K562 (cell line): ENCODE measurements around the gene AAR2. TPM values are rescaled to one million over a fixed set of nuclear protein-coding genes. Genes with fewer than 3 reads are reported as not detected.

ENCODE experiments used
- ATAC-seq: fragments of 200-7000 bp; cut with Tn5 transposase; 3 replicates; pipeline ENCODE4 v1.9.1; 2020; ENCODE audit warnings: moderate library complexity
- BruUV-seq: library from RNA; stranded (reverse); fragments of 400-500 nt; replicated peaks from 2 replicates; lab custom pipeline; 2021; lab: Mats Ljungman, UMichigan
- CTCF ChIA-PET: fragments of 300-600 bp; formaldehyde crosslinking; extraction: SDS; loops from one replicate; lab custom pipeline; 2021; ENCODE audit warnings: low intra/inter-chr PET ratio; lab: Yijun Ruan, JAX
- POLR2A ChIA-PET: fragments of 300-600, 350-650 bp; sonication (Branson Sonifier 250); formaldehyde crosslinking; extraction: SDS; loops from one replicate; lab custom pipeline; 2021; ENCODE audit warnings: antibody characterized with exemption, inconsistent platforms; lab: Yijun Ruan, JAX
- DNase-seq, 4 experiments: peaks; one replicate each; pipeline versions ENCODE4 v3.0.0 to v3.0.0-alpha.2; 2011 to 2018; ENCODE audit warnings: low spot score in 3 of 4, mixed read lengths in 3 of 4; ENCODE audit errors: extremely low read depth in 1 of 4
- FAIRE-seq: peaks from 2 replicates; lab custom pipeline; 2011; peaks lifted over from hg19 to GRCh38; lab: Jason Lieb, UNC
- H2AFZ ChIP-seq: 2 replicates; pipeline ENCODE4 v1.6.0; 2011; ENCODE audit warnings: low read depth, low read length, control low read depth, inconsistent platforms
- H3K27ac ChIP-seq: fragments of 200-600 bp; 3 replicates; pipeline ENCODE4 v1.8.0; 2011; ENCODE audit warnings: low read depth, mild to moderate bottlenecking, control low read depth, inconsistent platforms, low read length, moderate library complexity, mixed read lengths; ENCODE audit errors: extremely low read depth
- H3K27me3 ChIP-seq, 2 experiments: fragments of 300-600 bp in 1 of 2; 2 replicates in 1 of 2; 3 replicates in 1 of 2; pipeline versions ENCODE4 v1.6.0 to v1.8.0; 2011; ENCODE audit warnings: inconsistent platforms in 2 of 2, low read length in 2 of 2, mild to moderate bottlenecking in 1 of 2, mixed read lengths in 1 of 2, moderate library complexity in 1 of 2; ENCODE audit not compliant: control insufficient read depth in 2 of 2, insufficient read depth in 2 of 2
- H3K36me3 ChIP-seq: fragments of 300-600 bp; 3 replicates; pipeline ENCODE4 v1.8.0; 2011; ENCODE audit warnings: mild to moderate bottlenecking, low read length, inconsistent platforms; ENCODE audit not compliant: control insufficient read depth, insufficient read depth
- H3K4me1 ChIP-seq, 2 experiments: fragments of 200-600 bp in 1 of 2; replicated peaks in 1 of 2; 2 replicates in 1 of 2; 3 replicates in 1 of 2; pipeline versions ENCODE4 v1.5.1 to v1.8.0; 2011; ENCODE audit warnings: inconsistent platforms in 2 of 2, low read length in 2 of 2, mild to moderate bottlenecking in 1 of 2, mixed read lengths in 1 of 2, moderate library complexity in 1 of 2; ENCODE audit not compliant: control insufficient read depth in 2 of 2, insufficient read depth in 2 of 2
- H3K4me2 ChIP-seq: 2 replicates; pipeline ENCODE4 v1.6.1; 2011; ENCODE audit warnings: low read length, control low read depth, inconsistent platforms, mixed read lengths; ENCODE audit not compliant: insufficient read depth
- H3K4me3 ChIP-seq: fragments of 200-600 bp; sonication (generic), shearing (Covaris generic); 2 replicates; pipeline ENCODE4 v1.5.1; 2016; ENCODE audit warnings: control low read depth, inconsistent platforms
- H3K79me2 ChIP-seq: fragments of 200-600 bp; 3 replicates; pipeline ENCODE4 v1.8.0; 2011; ENCODE audit warnings: low read length, inconsistent platforms; ENCODE audit not compliant: control insufficient read depth, insufficient read depth
- H3K9ac ChIP-seq, 2 experiments: 2 replicates each; pipeline versions ENCODE4 v1.6.0 to v1.6.1; 2011; ENCODE audit warnings: low read depth in 2 of 2, low read length in 2 of 2, control low read depth in 1 of 2, inconsistent platforms in 1 of 2, mild to moderate bottlenecking in 1 of 2, mixed read lengths in 1 of 2; ENCODE audit not compliant: insufficient read depth in 1 of 2
- H3K9me1 ChIP-seq: one replicate; pipeline ENCODE4 v1.6.0; 2011; ENCODE audit warnings: inconsistent platforms, mild to moderate bottlenecking, low read length, moderate library complexity; ENCODE audit not compliant: control insufficient read depth, insufficient read depth
- H3K9me3 ChIP-seq: replicated peaks from 2 replicates; pipeline ENCODE4 v1.5.1; 2011; ENCODE audit warnings: low read depth, low read length, inconsistent platforms; ENCODE audit not compliant: control insufficient read depth, insufficient read depth
- H4K20me1 ChIP-seq: replicated peaks from 2 replicates; pipeline ENCODE4 v1.6.1; 2011; ENCODE audit warnings: low read length, inconsistent platforms, mixed read lengths; ENCODE audit not compliant: control insufficient read depth, insufficient read depth
- BMI1 ChIP-seq: fragments of 150-350 bp; IDR thresholded peaks from 2 replicates; pipeline ENCODE4 v1.6.1; 2014; ENCODE audit warnings: low read length
- CBX3 ChIP-seq, 2 experiments: IDR thresholded peaks; 1 replicate in 1 of 2; 2 replicates in 1 of 2; pipeline ENCODE4 v1.6.1; 2012; ENCODE audit warnings: inconsistent platforms in 2 of 2, low read length in 2 of 2, borderline replicate concordance in 1 of 2, control low read depth in 1 of 2
- CREM ChIP-seq: IDR thresholded peaks from 2 replicates; pipeline ENCODE4 v1.6.1; 2014; ENCODE audit warnings: antibody characterized with exemption, low read depth
- EZH2 ChIP-seq: IDR thresholded peaks from 2 replicates; pipeline ENCODE4 v1.6.1; 2012; ENCODE audit warnings: low read depth, mild to moderate bottlenecking, inconsistent platforms, low read length, borderline replicate concordance
- KLF16 ChIP-seq: IDR thresholded peaks from 2 replicates; pipeline ENCODE4 v1.6.1; 2016; ENCODE audit warnings: antibody characterized with exemption
- RAD21 ChIP-seq, 2 experiments: fragments of 250-450 bp in 1 of 2; fragments of 450-650 bp in 1 of 2; sonication (Bioruptor Pico) in 1 of 2; formaldehyde crosslinking in 1 of 2; IDR thresholded peaks in 1 of 2; conservative IDR thresholded peaks in 1 of 2; 2 replicates each; pipeline versions ENCODE4 v1.4.0 to v1.8.0; 2020 to 2022; ENCODE audit warnings: mild to moderate bottlenecking in 2 of 2, moderate library complexity in 1 of 2
- SMC3 ChIP-seq: conservative IDR thresholded peaks from 2 replicates; pipeline ENCODE4 v1.6.1; 2011; ENCODE audit warnings: low read depth, low read length, improper control_type of control experiment; ENCODE audit not compliant: insufficient read depth
- STAG1 ChIP-seq: sonication (generic); formaldehyde crosslinking; IDR thresholded peaks from 2 replicates; pipeline ENCODE4 v1.5.0; 2020; ENCODE audit warnings: missing genetic modification reagents, borderline replicate concordance
- YY1 ChIP-seq, 3 experiments: IDR thresholded peaks; 2 replicates each; pipeline ENCODE4 v1.6.1; 2011; ENCODE audit warnings: low read length in 2 of 3, mild to moderate bottlenecking in 2 of 3, moderate library complexity in 2 of 3, borderline replicate concordance in 1 of 3, control low read depth in 1 of 3, low read depth in 1 of 3; ENCODE audit not compliant: insufficient read depth in 3 of 3, insufficient replicate concordance in 2 of 3, control insufficient read depth in 1 of 3, insufficient read length in 1 of 3; ENCODE audit errors: extremely low read depth in 1 of 3
- ZNF764 ChIP-seq: fragments of 250-450 bp; sonication (Bioruptor Pico); IDR thresholded peaks from 2 replicates; pipeline ENCODE4 v1.4.0; 2020; ENCODE audit warnings: low read depth, mild to moderate bottlenecking, moderate library complexity
- WGBS: fragments of 100-300 bp; shearing (Covaris generic); methylation state at CpG from one replicate; pipeline ENCODE4 v1.1.6; 2016; ENCODE audit warnings: low coverage, mixed read lengths; ENCODE audit not compliant: insufficient coverage; ENCODE audit errors: missing lambda C conversion rate; 5-methylcytosine and 5-hydroxymethylcytosine counted together
- in situ Hi-C: fragments of 300-500 bp; cut with MboI; formaldehyde crosslinking; loops from 4 replicates; pipeline ENCODE4 v1.15.0; 2018; ENCODE audit warnings: inconsistent platforms, mixed read lengths
- intact Hi-C: fragments of 100-400 bp; cut with micrococcal nuclease; formaldehyde crosslinking; loops from 2 replicates; pipeline ENCODE4 v1.14.2; 2022
- polyA plus RNA-seq, 8 experiments: library from polyadenylated mRNA; depleted of rRNA in 4 of 8; stranded (reverse) in 5 of 8; unstranded in 3 of 8; fragments of >200 nt; fragmentation: Nextera tagmentation in 2 of 8; fragmentation: Illumina TruSeq in 1 of 8; extraction: Ambion mirVana in 2 of 8; extraction: Trizol in 1 of 8; gene quantifications; 2 replicates each; pipeline versions ENCODE4 v1.2.1 to v1.2.3, GENCODE V29; 2011 to 2014; ENCODE audit warnings: inconsistent platforms in 1 of 8, missing spikeins in 1 of 8
- total RNA-seq, 7 experiments: library from RNA; depleted of rRNA in 6 of 7; stranded (reverse); fragments of >200 nt in 6 of 7; fragmentation: Illumina TruSeq in 2 of 7; extraction: Trizol in 2 of 7; gene quantifications; 2 replicates each; pipeline versions ENCODE4 v1.2.1 to v1.2.3, GENCODE V29; 2011 to 2021; ENCODE audit warnings: low replicate concordance in 1 of 7
- TF ChIP-seq, protein P1 (sequence below): sonication (generic); formaldehyde crosslinking; IDR thresholded peaks from 2 replicates; pipeline ENCODE4 v1.8.0; 2022; ENCODE audit warnings: missing genetic modification reagents, mild to moderate bottlenecking, moderate library complexity, borderline replicate concordance
- TF ChIP-seq, protein P2 (sequence below), 3 experiments: IDR thresholded peaks in 2 of 3; conservative IDR thresholded peaks in 1 of 3; 2 replicates each; pipeline ENCODE4 v1.5.1; 2011 to 2012; ENCODE audit warnings: low read length in 3 of 3, mild to moderate bottlenecking in 3 of 3, control low read depth in 2 of 3, improper control_type of control experiment in 1 of 3, inconsistent platforms in 1 of 3, low read depth in 1 of 3, mixed read lengths in 1 of 3, moderate library complexity in 1 of 3; ENCODE audit not compliant: insufficient read depth in 2 of 3
- TF ChIP-seq, protein P3 (sequence below): IDR thresholded peaks from 3 replicates; pipeline ENCODE4 v1.6.1; 2011; ENCODE audit warnings: borderline replicate concordance, mild to moderate bottlenecking, moderate library complexity; ENCODE audit not compliant: insufficient read length; ENCODE audit errors: extremely low read depth

The AAR2 gene
- total and polyA plus RNA-seq, 9 of the 15 experiments (the other 6 are each of a cell fraction or from before 2014, with no cell fraction given): 6.5 to 36.2 (median 24.7) TPM

DNA sequence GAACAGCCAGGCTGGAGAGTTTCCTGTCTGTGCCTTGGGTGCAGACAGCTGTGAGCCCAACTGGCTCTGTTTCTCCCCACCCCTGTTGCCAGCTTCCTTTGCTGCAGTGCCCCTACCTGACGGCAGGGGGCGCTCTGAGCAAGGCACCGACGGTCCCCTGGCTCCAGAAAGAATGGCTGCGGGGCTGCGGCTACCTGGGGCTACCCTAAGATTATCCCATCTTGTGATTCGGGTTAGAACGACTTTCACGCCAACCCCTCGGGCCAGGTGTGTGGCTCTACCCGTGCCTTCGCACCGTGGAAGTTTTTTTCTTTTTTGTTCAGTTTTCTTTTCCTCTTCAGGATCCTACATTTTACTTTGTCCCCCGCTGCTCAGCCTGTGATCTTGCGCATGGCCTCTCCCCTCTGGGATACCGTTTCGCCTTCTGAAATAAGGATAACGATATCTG lies 33.4 kb upstream of the AAR2 start:
- intact Hi-C loops: loop anchor here (2.0 kb wide), 1 partner anchor 236 kb away; no protein-coding TSS in a partner anchor
- no peaks in the 10 kb centered on the region for H3K36me3 ChIP-seq
- H3K4me1 ChIP-seq: no peaks in the 10 kb centered on the region
- no peak overlapping the region for H3K4me2 ChIP-seq
- no peak overlapping the region for H3K4me3 ChIP-seq
- H3K79me2 ChIP-seq: no peaks in the 10 kb centered on the region
- H3K27me3 ChIP-seq: peaks cover 37 to 44% of the 10 kb centered on the region in 2 experiments
- H3K9ac ChIP-seq: no peak overlapping the region
- no peaks in the 10 kb centered on the region for H3K9me3 ChIP-seq
- no TSS peak for BruUV-seq
- ChIA-PET POLR2A (interaction anchor here (0.7 to 1.2 kb wide), 4 partner anchors 10 to 1145 kb away, joined by 3 to 5 read pairs (median 4); no protein-coding TSS in a partner anchor), CTCF (interaction anchor here (0.6 to 1.7 kb wide), 7 partner anchors 10 to 552 kb away, joined by 3 to 5 read pairs (median 3); no protein-coding TSS in a partner anchor)
- H3K27ac ChIP-seq: no peak overlapping the region
- H4K20me1 ChIP-seq: peaks cover 10% of the 10 kb centered on the region; the same call in 1 of the 2 replicates
- DNase-seq (peak; percentile 76 to 89 (median 88)), ATAC-seq (peak; percentile 89), FAIRE-seq (peak; percentile 94)
- H2AFZ ChIP-seq: no peak overlapping the region
- no peaks in the 10 kb centered on the region for H3K9me1 ChIP-seq
- in situ Hi-C loops: loop anchor here (25.0 kb wide), 1 partner anchor 234 kb away; no protein-coding TSS in a partner anchor
- WGBS: 7% methylated on average over 18 of the region's 18 CpGs
- peak; percentile 24 to 80 (median 53) for TF ChIP-seq YY1 (IDR thresholded peaks at IDR 0.05; ENCODE audit: borderline replicate concordance in 1 of 3, control insufficient read depth in 1 of 3, extremely low read depth in 1 of 3, insufficient read depth in 3 of 3, insufficient read length in 1 of 3, insufficient replicate concordance in 2 of 3, low read depth in 1 of 3, low read length in 2 of 3)
- TF ChIP-seq CREM: peak; percentile 42; the same call in 1 of the 2 replicates
- TF ChIP-seq, protein P1, sequence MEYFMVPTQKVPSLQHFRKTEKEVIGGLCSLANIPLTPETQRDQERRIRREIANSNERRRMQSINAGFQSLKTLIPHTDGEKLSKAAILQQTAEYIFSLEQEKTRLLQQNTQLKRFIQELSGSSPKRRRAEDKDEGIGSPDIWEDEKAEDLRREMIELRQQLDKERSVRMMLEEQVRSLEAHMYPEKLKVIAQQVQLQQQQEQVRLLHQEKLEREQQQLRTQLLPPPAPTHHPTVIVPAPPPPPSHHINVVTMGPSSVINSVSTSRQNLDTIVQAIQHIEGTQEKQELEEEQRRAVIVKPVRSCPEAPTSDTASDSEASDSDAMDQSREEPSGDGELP (CRISPR knock-in tag): peak; percentile 41; the same call in 1 of the 2 replicates
- peak; percentile 77; the same call in 1 of the 2 replicates for TF ChIP-seq STAG1 (CRISPR knock-in tag)
- 0 out of 2 replicates have a peak, but pooled peaks have one; percentile 38 for TF ChIP-seq EZH2
- 0 out of 2 replicates have a peak, but pooled peaks have one; percentile 38 for TF ChIP-seq KLF16
- TF ChIP-seq ZNF764: 0 out of 2 replicates have a peak, but pooled peaks have one; percentile 56
- no peak for TF ChIP-seq BMI1
- peak; percentile 76 to 86 for TF ChIP-seq RAD21 (CRISPR knock-in tag; conservative IDR thresholded peaks at IDR 0.05 in 1 of 2, IDR thresholded peaks at IDR 0.05 in 1 of 2)
- TF ChIP-seq, protein P2, sequence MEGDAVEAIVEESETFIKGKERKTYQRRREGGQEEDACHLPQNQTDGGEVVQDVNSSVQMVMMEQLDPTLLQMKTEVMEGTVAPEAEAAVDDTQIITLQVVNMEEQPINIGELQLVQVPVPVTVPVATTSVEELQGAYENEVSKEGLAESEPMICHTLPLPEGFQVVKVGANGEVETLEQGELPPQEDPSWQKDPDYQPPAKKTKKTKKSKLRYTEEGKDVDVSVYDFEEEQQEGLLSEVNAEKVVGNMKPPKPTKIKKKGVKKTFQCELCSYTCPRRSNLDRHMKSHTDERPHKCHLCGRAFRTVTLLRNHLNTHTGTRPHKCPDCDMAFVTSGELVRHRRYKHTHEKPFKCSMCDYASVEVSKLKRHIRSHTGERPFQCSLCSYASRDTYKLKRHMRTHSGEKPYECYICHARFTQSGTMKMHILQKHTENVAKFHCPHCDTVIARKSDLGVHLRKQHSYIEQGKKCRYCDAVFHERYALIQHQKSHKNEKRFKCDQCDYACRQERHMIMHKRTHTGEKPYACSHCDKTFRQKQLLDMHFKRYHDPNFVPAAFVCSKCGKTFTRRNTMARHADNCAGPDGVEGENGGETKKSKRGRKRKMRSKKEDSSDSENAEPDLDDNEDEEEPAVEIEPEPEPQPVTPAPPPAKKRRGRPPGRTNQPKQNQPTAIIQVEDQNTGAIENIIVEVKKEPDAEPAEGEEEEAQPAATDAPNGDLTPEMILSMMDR (IDR thresholded peaks at IDR 0.05 in 2 of 3, conservative IDR thresholded peaks at IDR 0.05 in 1 of 3; ENCODE audit: insufficient read depth in 2 of 3, low read depth in 1 of 3, low read length in 3 of 3): peak; percentile 93 to 96 (median 94)
- TF ChIP-seq SMC3: peak; percentile 90
- TF ChIP-seq, protein P3, sequence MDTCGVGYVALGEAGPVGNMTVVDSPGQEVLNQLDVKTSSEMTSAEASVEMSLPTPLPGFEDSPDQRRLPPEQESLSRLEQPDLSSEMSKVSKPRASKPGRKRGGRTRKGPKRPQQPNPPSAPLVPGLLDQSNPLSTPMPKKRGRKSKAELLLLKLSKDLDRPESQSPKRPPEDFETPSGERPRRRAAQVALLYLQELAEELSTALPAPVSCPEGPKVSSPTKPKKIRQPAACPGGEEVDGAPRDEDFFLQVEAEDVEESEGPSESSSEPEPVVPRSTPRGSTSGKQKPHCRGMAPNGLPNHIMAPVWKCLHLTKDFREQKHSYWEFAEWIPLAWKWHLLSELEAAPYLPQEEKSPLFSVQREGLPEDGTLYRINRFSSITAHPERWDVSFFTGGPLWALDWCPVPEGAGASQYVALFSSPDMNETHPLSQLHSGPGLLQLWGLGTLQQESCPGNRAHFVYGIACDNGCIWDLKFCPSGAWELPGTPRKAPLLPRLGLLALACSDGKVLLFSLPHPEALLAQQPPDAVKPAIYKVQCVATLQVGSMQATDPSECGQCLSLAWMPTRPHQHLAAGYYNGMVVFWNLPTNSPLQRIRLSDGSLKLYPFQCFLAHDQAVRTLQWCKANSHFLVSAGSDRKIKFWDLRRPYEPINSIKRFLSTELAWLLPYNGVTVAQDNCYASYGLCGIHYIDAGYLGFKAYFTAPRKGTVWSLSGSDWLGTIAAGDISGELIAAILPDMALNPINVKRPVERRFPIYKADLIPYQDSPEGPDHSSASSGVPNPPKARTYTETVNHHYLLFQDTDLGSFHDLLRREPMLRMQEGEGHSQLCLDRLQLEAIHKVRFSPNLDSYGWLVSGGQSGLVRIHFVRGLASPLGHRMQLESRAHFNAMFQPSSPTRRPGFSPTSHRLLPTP: no peak
- no peak for TF ChIP-seq CBX3 (IDR thresholded peaks at IDR 0.05; ENCODE audit: borderline replicate concordance in 1 of 2, low read length in 2 of 2)
